Measurements from ENCODE around the gene GALNT10.

The GALNT10 gene

DNA sequence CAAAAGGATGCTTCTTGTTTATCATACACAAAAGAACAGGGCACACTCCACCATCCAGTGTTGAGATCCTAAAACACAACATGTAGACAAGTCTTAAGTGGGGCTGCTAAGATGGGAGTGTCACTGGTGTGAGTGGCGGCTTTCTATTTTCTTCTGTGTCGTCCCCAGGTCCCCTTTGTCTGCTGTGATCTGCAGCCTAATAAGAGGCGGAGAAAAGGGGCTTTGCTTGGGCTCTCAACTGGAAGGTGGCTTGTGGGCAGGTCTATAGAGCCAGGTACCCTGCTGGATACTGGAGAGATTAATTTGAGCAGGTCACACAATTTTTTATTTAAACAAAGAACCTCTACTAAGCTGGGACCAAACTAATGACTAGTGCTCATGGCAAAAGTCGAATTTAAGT, 129.2 kb downstream of the GALNT10 start:
- Histone ChIP-seq H3K9ac (ENCODE audit: insufficient read length) (no peak overlapping the region), H3K9me3 (ENCODE audit: low read depth, low read length) (no peaks in the 10 kb centered on the region), H3K36me3 (ENCODE audit: insufficient read depth, low read length) (no peaks in the 10 kb centered on the region), H3K4me3 (no peak overlapping the region), H3K27ac (no peak overlapping the region)
- TF ChIP-seq POLR2AphosphoS5 (IDR thresholded peaks at IDR 0.05; ENCODE audit: borderline replicate concordance, low read depth, low read length) (no peak), FOXP2 (optimal IDR thresholded peaks at IDR 0.05; ENCODE audit: control extremely low read depth, extremely low read length, insufficient read depth) (no peak), EZH2 (IDR thresholded peaks at IDR 0.05) (no peak)
- no peak for DNase-seq (ENCODE audit: low read depth, low spot score)

DNA sequence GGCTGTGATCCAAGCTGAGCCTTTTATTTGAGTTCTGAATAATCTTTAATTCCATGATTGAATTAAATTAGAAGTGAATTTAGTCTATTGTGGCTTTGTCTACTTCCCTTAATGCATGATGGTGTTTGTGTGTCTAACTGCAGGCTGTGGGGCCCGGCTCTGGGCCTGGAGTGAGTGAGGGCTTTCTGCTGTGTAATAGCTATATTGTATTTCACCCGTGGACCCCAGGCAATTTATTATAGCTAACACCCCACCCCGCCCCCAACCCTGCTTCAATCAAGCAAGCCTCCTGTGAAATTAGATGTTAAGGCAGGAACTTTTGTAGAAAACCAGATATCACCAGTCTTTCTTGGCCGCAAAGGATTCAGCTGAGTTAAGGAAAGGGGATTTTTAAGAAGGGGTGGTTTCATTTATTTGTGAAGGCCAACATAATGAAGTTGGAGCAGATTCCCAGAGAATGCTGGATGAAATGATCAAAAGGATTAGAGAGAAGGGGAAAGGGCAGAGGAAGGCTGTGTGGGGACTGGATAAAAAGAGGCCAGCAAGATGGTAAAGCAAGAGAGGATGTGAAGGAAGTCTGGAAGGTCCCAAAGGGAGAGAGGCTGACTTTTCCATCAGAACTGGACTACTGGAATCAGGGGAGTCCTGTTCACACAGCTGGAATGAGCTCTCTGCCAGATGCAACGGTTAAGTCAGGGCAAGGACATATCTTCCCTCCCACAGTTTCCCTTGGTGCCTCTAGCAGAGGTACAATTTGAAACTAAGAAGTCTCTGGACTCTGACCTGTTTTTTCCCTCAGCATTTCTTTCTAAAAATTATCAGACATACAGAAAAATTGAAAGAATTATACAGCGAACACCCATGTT, 129.9 kb downstream of the GALNT10 start:
- no peak overlapping the region for H3K27ac ChIP-seq
- no peak overlapping the region for H3K4me3 ChIP-seq
- no peaks in the 10 kb centered on the region for H3K9me3 ChIP-seq (ENCODE audit: low read depth, low read length)
- no peak for DNase-seq (ENCODE audit: low read depth, low spot score)
- H3K9ac ChIP-seq (ENCODE audit: insufficient read length) = no peak overlapping the region
- H3K36me3 ChIP-seq (ENCODE audit: insufficient read depth, low read length) = no peaks in the 10 kb centered on the region
- TF ChIP-seq POLR2AphosphoS5 (IDR thresholded peaks at IDR 0.05; ENCODE audit: borderline replicate concordance, low read depth, low read length) (no peak), FOXP2 (optimal IDR thresholded peaks at IDR 0.05; ENCODE audit: control extremely low read depth, extremely low read length, insufficient read depth) (no peak), EZH2 (IDR thresholded peaks at IDR 0.05) (no peak)

DNA sequence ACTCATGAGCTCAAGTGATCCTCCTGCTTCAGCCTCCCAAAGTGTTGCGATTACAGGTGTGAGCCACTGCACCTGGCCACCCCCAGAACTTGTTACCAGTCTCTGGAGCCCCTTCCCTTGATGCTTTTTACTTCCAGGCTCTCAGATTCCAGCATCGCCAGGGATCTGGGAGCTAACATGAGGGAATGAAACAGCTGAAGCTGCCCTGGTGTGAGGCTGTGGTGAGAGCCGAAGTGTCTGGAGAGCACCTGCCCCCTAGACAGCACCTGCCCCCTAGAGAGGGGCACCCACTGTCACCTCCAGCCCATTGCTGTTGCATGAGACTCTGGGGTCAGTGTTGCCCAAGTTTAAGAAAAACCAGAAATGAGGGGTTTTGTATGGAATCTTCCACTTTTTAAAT, 131.0 kb downstream of the GALNT10 start:
- H3K9ac ChIP-seq (ENCODE audit: insufficient read length) = no peak overlapping the region
- no peaks in the 10 kb centered on the region for H3K9me3 ChIP-seq (ENCODE audit: low read depth, low read length)
- TF ChIP-seq POLR2AphosphoS5 (IDR thresholded peaks at IDR 0.05; ENCODE audit: borderline replicate concordance, low read depth, low read length) = no peak
- TF ChIP-seq EZH2 (IDR thresholded peaks at IDR 0.05) = no peak
- no peak for TF ChIP-seq FOXP2 (optimal IDR thresholded peaks at IDR 0.05; ENCODE audit: control extremely low read depth, extremely low read length, insufficient read depth)
- no peak overlapping the region for H3K27ac ChIP-seq
- H3K36me3 ChIP-seq (ENCODE audit: insufficient read depth, low read length) = no peaks in the 10 kb centered on the region
- no peak for DNase-seq (ENCODE audit: low read depth, low spot score)
- no peak overlapping the region for H3K4me3 ChIP-seq

DNA sequence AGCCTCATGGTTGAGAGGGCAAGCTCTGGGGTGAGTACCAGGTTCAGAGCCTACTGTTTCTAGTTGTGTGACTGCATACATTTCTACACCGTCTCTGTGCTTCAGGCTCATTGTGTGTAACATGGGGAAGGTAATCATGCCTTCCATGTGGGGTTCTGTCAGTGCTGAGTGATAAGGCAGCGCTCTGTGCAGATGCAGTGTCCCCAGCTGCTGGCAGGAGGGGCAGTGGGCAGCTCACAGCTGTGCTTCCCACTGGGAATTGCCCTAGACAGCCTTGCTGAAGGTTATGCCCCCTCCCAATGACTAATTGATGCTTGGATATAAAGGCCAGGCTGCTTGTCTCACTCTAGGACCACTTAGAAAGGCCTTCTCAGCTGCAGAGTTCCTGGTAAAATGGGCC, 133.5 kb downstream of the GALNT10 start:
- H3K4me3 ChIP-seq = no peak overlapping the region
- no peak for TF ChIP-seq FOXP2 (optimal IDR thresholded peaks at IDR 0.05; ENCODE audit: control extremely low read depth, extremely low read length, insufficient read depth)
- TF ChIP-seq EZH2 (IDR thresholded peaks at IDR 0.05) = no peak
- TF ChIP-seq POLR2AphosphoS5 (IDR thresholded peaks at IDR 0.05; ENCODE audit: borderline replicate concordance, low read depth, low read length) = no peak
- no peak overlapping the region for H3K9ac ChIP-seq (ENCODE audit: insufficient read length)
- H3K36me3 ChIP-seq (ENCODE audit: insufficient read depth, low read length) = no peaks in the 10 kb centered on the region
- no peak for DNase-seq (ENCODE audit: low read depth, low spot score)
- no peaks in the 10 kb centered on the region for H3K9me3 ChIP-seq (ENCODE audit: low read depth, low read length)
- no peak overlapping the region for H3K27ac ChIP-seq

- Histone ChIP-seq H3K36me3 (ENCODE audit: insufficient read depth, low read length) (no peaks in the 10 kb centered on the region), H3K9me3 (ENCODE audit: low read depth, low read length) (no peaks in the 10 kb centered on the region), H3K27ac (no peak overlapping the region), H3K4me3 (no peak overlapping the region), H3K9ac (ENCODE audit: insufficient read length) (no peak overlapping the region)
- no peak for DNase-seq (ENCODE audit: low read depth, low spot score)
- TF ChIP-seq POLR2AphosphoS5 (IDR thresholded peaks at IDR 0.05; ENCODE audit: borderline replicate concordance, low read depth, low read length) = no peak
- no peak for TF ChIP-seq FOXP2 (optimal IDR thresholded peaks at IDR 0.05; ENCODE audit: control extremely low read depth, extremely low read length, insufficient read depth)
- TF ChIP-seq EZH2 (IDR thresholded peaks at IDR 0.05) = no peak
Observed at GRCh38 chr5:154325566-154325965, 135.0 kb downstream of the GALNT10 start.

GRCh38 chr5:154329062-154329461, 138.5 kb downstream of the GALNT10 start:
- TF ChIP-seq EZH2 (IDR thresholded peaks at IDR 0.05) = no peak
- TF ChIP-seq POLR2AphosphoS5 (IDR thresholded peaks at IDR 0.05; ENCODE audit: borderline replicate concordance, low read depth, low read length) = no peak
- no peak for TF ChIP-seq FOXP2 (optimal IDR thresholded peaks at IDR 0.05; ENCODE audit: control extremely low read depth, extremely low read length, insufficient read depth)
- Histone ChIP-seq H3K4me3 (no peak overlapping the region), H3K9ac (ENCODE audit: insufficient read length) (no peak overlapping the region), H3K27ac (no peak overlapping the region), H3K36me3 (ENCODE audit: insufficient read depth, low read length) (no peaks in the 10 kb centered on the region), H3K9me3 (ENCODE audit: low read depth, low read length) (no peaks in the 10 kb centered on the region)
- no peak for DNase-seq (ENCODE audit: low read depth, low spot score)

GRCh38 chr5:154329519-154330040, 139.0 kb downstream of the GALNT10 start:
- Histone ChIP-seq H3K9me3 (ENCODE audit: low read depth, low read length) (no peaks in the 10 kb centered on the region), H3K36me3 (ENCODE audit: insufficient read depth, low read length) (no peaks in the 10 kb centered on the region), H3K4me3 (no peak overlapping the region), H3K9ac (ENCODE audit: insufficient read length) (no peak overlapping the region), H3K27ac (no peak overlapping the region)
- DNase-seq (ENCODE audit: low read depth, low spot score) = no peak
- no peak for TF ChIP-seq EZH2 (IDR thresholded peaks at IDR 0.05)
- TF ChIP-seq POLR2AphosphoS5 (IDR thresholded peaks at IDR 0.05; ENCODE audit: borderline replicate concordance, low read depth, low read length) = no peak
- no peak for TF ChIP-seq FOXP2 (optimal IDR thresholded peaks at IDR 0.05; ENCODE audit: control extremely low read depth, extremely low read length, insufficient read depth)

GRCh38 chr5:154330097-154330667, 139.6 kb downstream of the GALNT10 start:
- TF ChIP-seq POLR2AphosphoS5 (IDR thresholded peaks at IDR 0.05; ENCODE audit: borderline replicate concordance, low read depth, low read length) (no peak), EZH2 (IDR thresholded peaks at IDR 0.05) (no peak), FOXP2 (optimal IDR thresholded peaks at IDR 0.05; ENCODE audit: control extremely low read depth, extremely low read length, insufficient read depth) (no peak)
- no peak for DNase-seq (ENCODE audit: low read depth, low spot score)

More at GRCh38 chr5:154330097-154330667, 139.6 kb downstream of the GALNT10 start:
- no peak overlapping the region for H3K9ac ChIP-seq (ENCODE audit: insufficient read length)
- H3K9me3 ChIP-seq (ENCODE audit: low read depth, low read length) = no peaks in the 10 kb centered on the region
- no peaks in the 10 kb centered on the region for H3K36me3 ChIP-seq (ENCODE audit: insufficient read depth, low read length)
- H3K27ac ChIP-seq = no peak overlapping the region
- H3K4me3 ChIP-seq = no peak overlapping the region

All from SK-N-MC (cell line).